ENCODE results near the gene UHRF1.
A peak's percentile ranks its signal among the peaks of the same experiment; 100 is the strongest.
"Not testable (repeated sequence)": the region's sequence is repeated elsewhere in the genome, so short reads cannot be mapped to it uniquely, and the experiment has no call there.

The UHRF1 gene

GRCh38 chr19:4939466-4939865 lies 30.2 kb downstream of the UHRF1 start:
- DNase-seq: no peak

DNA sequence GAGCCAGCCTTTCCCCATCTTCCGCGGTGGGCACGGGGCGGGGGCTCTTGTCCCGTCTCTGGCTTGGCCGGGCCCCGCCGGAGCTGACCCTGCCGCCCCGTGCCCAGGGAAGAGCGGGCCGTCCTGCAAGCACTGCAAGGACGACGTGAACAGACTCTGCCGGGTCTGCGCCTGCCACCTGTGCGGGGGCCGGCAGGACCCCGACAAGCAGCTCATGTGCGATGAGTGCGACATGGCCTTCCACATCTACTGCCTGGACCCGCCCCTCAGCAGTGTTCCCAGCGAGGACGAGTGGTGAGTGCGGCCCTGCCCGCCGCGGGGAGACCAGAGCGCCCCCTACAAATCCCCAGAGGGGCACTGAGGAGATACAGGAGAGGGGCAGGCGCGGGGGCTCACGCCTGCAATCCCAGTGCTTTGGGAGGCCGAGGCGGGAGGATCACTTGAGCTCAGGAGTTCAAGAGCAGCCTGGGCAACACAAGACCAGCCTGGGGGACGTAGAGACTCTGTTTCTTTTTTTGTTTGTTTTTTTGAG lies 32.4 kb downstream of the UHRF1 start:
- DNase-seq: not testable (repeated sequence)

DNA sequence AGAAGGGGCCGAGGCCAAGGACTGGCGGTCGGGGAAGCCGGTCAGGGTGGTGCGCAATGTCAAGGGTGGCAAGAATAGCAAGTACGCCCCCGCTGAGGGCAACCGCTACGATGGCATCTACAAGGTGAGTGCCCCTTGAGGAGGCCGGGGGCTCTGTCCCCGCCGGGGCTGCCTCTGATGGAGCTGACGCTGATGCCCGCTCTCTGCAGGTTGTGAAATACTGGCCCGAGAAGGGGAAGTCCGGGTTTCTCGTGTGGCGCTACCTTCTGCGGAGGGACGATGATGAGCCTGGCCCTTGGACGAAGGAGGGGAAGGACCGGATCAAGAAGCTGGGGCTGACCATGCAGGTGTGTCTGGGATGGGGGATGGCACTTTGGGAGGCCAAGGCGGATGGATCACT lies 41.3 kb downstream of the UHRF1 start:
- not testable (repeated sequence) for DNase-seq

DNA sequence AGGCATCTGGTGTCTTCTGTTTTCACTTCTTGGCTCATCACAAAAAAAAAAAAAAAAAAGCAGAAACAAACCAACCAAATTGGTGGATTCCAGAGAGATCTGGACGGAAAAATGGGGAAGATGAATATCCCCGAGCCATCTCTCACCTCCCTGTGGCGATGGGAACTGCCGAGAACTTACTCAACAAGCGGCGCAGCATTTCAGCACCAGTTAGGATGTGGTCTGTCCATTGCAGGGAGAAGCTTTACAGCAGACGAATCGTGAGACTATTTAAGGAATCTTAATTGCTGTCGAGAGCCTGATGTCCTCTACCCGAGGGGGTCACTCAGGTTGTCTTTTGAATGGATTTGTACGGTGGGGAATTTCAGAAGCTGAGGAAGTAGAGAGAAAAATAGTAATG lies 42.4 kb downstream of the UHRF1 start:
- no peak for DNase-seq

DNA sequence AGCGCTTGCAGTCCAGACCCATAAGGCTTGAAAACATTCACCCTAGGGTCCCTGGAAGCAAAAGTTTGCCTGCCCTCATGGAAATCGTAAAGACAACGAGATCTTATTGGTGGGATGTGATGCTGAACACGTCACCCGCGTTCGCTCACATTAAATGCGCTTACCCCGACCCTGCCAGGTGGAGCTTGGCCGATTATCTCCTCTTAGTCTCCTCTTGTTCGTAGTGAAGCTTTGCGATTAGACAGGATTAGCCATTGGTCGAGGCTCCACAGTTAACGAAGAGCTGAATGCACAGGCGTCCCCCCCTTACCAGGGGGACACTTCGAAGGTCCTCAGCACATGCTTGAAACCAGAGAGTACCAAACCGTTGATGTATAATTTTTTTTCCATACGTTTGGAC lies 43.6 kb downstream of the UHRF1 start:
- no peak for DNase-seq

GRCh38 chr19:4954320-4955149 lies 45.2 kb downstream of the UHRF1 start:
- not testable (repeated sequence) for DNase-seq

GRCh38 chr19:4955274-4955673 lies 46.0 kb downstream of the UHRF1 start:
- no peak for DNase-seq

- no peak for DNase-seq
Observed at GRCh38 chr19:4957981-4958380, 48.7 kb downstream of the UHRF1 start.

GRCh38 chr19:4962085-4962619 lies 52.9 kb downstream of the UHRF1 start:
- no peak for DNase-seq

GRCh38 chr19:4965061-4965460 lies 55.8 kb downstream of the UHRF1 start:
- no peak for DNase-seq

GRCh38 chr19:4966591-4966990 lies 57.3 kb downstream of the UHRF1 start:
- DNase-seq: no peak

DNA sequence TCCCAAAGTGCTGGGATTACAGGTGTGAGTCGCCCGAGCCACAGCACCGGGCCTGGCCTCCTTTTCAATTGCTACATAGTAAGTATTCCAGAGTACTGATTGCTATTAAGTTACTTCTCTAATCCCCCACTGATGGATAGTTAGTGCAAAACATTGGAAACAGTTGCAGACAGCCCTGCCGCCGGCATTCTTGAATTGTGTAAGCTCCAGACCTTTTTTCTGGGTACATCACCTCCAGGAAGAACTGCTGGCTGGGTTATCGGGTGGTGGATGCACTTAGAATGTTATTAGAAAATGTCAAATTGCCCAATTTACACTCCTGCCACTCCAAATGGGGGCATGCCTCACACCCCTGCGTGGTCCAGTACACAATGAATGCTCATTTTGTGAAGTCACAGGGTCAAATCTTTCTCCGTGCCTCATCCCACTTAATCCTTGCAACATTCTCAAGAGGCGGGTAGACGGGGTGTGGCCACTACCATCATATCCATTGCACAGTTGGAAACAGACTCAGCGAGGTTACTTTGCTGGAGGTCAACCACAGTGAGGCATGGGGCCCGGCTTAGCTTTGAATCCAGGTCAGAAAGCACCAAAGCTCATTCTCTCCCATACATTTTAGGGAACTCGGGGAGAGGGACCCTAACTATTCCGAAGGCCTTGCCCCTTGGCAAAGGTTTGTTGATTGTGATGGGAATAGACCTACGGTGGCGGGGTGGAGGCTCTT lies 58.6 kb downstream of the UHRF1 start:
- DNase-seq: no peak

DNA sequence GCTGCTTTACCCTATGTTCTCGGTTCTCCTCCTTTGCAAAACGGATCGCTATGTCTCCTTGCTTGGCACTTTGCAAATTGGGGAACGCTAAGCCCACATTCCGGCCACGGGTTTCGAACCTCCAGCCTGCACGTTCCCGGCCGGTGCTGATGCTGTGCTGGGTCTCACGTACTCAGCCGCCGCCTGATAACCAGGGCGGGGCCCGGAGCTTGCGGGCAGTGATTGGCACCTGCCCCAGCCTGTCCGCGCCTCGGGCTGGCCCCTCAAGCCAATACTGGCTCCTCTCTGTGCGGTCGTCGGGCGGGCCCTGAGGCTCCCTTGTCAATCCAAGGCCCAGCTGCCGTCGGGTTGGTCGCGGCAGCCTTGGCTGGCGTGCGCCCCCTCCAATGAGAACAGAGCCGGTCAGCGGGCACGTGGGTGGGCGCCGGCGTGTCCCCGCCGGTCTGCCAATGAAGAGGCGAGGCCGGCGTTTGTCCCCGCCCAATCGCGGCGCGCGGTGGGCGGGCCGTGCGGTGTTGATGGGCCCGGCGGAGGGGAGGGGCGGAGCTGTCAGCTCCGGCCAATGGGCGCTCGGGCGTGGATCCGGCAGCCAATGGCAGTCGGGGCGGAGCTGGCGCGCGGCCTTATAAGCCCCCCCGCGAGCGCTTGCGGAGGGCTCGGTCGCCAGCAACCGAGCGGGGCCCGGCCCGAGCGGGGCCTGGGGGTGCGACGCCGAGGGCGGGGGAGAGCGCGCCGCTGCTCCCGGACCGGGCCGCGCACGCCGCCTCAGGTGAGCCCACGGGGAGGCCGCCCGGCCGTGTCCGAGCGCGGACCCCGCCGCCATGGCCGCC lies 59.4 kb downstream of the UHRF1 start, which contains the start of gene KDM4B:
Gene KDM4B (plus strand): TSS at position 652 of the 830 bp plus-strand sequence. CDS start 63,778 bp downstream, outside the sequence.
- peak; percentile 100 for DNase-seq

DNA sequence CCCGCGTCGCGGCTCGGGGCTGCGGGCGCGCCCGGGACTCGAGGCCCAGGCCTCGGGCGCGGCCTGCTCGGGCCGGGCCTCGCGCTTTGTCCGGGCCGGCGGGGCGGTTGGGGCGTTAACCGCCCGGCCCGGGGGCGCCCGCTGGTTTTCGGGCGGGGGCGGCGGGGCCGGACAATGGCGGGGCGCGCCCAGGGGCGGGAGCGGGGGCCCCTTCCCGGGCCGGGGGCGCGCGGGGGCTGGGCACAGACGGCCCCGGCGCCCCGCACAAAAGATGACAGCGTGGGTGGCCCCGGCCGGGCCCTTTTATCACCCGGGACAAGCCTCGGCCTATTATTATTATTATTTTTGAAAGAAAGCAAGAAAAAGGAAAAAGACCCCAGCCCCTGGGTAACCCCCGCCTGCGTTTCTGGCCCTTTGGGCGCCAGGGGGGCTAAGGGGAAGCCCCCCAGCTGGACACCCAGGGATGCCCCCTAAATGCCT lies 60.0 kb downstream of the UHRF1 start:
- no peak for DNase-seq

DNA sequence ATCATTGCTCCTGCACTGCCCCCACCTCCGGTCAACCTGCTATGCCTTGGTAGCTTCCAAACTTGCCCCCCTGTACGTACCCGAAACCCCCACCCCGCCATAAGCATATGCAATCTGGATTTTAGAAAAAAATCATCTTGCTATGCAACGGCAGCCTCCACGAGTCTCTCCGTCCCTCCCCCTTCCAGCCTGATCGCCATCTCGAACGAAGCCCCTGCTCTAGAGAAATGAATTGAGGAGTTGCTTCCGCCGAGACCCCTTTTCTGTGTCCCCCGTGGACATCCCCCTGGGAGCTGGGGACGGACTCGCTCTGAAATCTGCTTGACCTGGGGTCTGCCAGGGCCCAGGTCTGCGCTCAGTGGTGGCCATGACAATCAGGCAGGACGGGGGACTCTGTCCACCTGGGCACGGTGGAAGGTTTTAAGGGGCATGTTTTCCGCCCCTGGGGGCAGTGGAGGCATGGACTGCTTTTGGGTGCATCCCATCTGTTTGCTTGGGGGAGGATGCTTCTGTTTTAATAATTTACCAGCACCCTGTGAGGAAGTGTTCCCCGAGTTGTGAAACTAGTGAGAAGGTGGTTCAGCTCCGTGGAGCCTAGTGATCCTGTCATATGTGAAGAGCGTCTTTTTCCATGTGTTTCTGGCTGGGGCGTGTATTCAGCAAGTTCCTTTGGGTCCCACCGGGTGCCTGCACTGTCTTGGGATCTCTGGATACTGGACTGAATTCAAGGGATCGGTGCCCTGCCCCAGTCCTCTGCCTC lies 60.7 kb downstream of the UHRF1 start:
- no peak for DNase-seq

DNA sequence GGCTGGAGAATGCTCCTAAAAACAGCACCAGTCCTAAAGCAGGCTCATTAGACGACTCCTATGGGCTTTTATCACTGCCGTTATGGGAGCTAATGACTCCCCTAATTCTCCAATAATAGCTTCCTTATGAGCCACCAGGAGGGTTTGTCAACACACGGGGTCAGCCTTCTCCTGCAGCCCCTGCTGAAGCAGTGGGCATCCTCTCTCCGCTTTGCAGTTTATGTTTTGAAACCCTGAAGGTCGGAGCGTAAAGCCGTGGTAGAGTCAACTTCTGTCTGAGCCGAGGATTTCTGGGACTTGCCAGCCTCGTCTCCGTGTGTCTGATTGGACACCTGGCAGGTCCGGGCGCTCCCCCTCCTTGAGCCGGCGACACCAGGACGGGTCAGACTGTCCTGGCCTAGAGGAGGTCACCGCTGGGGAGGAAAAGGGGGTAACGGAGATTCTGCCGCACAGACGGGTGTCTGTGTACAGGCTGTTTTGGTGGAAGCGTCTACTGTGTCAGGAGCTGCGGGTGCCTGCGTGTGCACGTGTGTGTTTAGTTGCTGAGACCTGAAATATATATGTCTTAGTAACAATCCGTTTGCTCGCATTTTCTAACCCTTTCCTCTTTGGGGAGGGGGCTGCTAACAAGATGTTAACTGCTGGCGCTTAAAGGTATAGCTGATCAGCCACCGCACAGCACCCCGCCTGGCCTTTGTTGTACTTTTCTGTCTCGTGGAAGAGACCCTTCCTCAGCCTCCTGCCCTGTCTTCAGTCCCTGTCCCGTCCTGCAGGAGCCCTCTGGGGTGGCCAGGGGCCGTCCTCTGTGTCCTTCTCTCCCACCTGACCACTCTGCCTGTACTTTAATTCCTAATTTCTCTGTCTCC lies 61.5 kb downstream of the UHRF1 start:
- DNase-seq: no peak

DNA sequence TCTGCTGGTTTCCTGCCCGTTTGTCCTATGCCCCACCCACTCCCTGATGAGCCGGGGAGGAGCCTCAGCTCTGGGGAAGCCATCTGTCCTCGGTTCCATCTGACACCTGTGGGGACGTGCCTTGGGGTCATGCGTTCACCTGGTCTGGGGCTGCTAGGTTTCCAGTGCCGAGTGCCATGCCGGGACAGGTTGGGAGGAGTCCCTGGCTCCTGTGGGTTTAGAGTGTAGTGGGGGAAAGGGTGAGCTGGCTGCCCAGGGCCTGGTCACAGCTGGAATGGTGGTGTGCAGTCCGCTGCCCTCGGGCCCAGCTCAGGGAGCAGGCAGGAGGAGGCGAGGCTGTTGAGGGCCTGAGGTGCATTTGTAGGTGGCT lies 62.1 kb downstream of the UHRF1 start:
- DNase-seq: no peak

GRCh38 chr19:4971816-4972495 lies 62.7 kb downstream of the UHRF1 start:
- DNase-seq: no peak

DNA sequence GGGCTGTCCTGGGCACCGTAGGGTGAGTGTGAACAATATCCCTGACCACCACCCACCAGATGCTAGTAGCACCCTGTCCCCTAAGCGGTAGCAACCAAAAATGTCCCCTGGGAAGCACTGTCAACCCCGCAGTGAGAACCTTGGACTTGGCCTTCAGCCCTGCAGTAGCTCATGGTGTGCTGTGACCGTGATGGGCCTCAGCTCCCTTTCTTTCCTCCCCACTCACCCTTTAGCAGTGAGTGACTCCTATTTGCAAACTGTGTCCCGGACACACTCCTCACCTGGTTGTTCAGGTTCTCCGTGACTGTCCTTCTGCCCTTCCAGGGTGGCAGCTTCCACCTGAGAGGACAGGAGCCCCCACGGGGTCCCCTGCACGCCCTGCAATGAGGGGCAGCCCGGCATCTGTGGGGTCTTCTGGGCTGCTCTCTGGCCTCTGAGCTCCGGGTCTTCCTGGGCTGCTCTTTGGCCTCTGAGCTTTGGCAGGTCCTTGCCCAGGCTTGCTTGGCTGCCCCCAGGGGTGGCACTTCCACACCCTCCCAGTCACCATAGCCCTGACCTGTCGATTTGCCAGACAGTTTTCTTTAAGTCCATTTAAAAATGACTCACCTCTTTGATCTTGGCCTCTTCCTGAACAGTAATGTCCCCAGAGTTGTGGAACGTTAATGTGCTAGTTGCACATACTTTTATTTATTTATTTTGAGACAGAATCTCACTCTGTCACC lies 63.4 kb downstream of the UHRF1 start:
- DNase-seq: no peak
